ENCODE data around the gene OLFM2. TPM values are rescaled to one million over a fixed set of nuclear protein-coding genes. Genes with fewer than 3 reads are reported as not detected.

OLFM2 gene
- total RNA-seq, 1 donor from 2014 or later = 7.3 TPM

GRCh38 chr19:9911524-9912185 is 24.7 kb downstream of the OLFM2 start:
- Mint-ChIP-seq H3K4me3 (no peak overlapping the region), H3K27me3 (ENCODE audit: low read depth) (peaks cover 26% of the 10 kb centered on the region), H3K4me1 (peaks cover 5% of the 10 kb centered on the region), H3K27ac (ENCODE audit: unreplicated experiment) (no peak overlapping the region), H3K9me3 (no peaks in the 10 kb centered on the region), H3K36me3 (ENCODE audit: low read depth) (no peaks in the 10 kb centered on the region)
- DNase-seq (ENCODE audit: low read depth, low spot score) = no peak
- TF ChIP-seq CTCF (conservative IDR thresholded peaks at IDR 0.05) = no peak

- Mint-ChIP-seq H3K36me3 (ENCODE audit: low read depth) (no peaks in the 10 kb centered on the region), H3K9me3 (no peaks in the 10 kb centered on the region), H3K27ac (ENCODE audit: unreplicated experiment) (no peak overlapping the region), H3K4me1 (peaks cover 5% of the 10 kb centered on the region), H3K27me3 (ENCODE audit: low read depth) (peaks cover 22% of the 10 kb centered on the region), H3K4me3 (no peak overlapping the region)
- DNase-seq (ENCODE audit: low read depth, low spot score) = no peak
- TF ChIP-seq CTCF (conservative IDR thresholded peaks at IDR 0.05) = no peak
These were observed 25.7 kb downstream of the OLFM2 start for GRCh38 chr19:9910625-9911024.

- peaks cover 5% of the 10 kb centered on the region for H3K4me1 Mint-ChIP-seq
- H3K9me3 Mint-ChIP-seq = no peaks in the 10 kb centered on the region
- DNase-seq (ENCODE audit: low read depth, low spot score) = no peak
- H3K27me3 Mint-ChIP-seq (ENCODE audit: low read depth) = peaks cover 14% of the 10 kb centered on the region
- H3K4me3 Mint-ChIP-seq = no peak overlapping the region
- no peak overlapping the region for H3K27ac Mint-ChIP-seq (ENCODE audit: unreplicated experiment)
- TF ChIP-seq CTCF (conservative IDR thresholded peaks at IDR 0.05) = no peak
- no peaks in the 10 kb centered on the region for H3K36me3 Mint-ChIP-seq (ENCODE audit: low read depth)
These were observed 27.1 kb downstream of the OLFM2 start for GRCh38 chr19:9909251-9909650.

GRCh38 chr19:9906475-9907087 is 29.7 kb downstream of the OLFM2 start:
- Mint-ChIP-seq H3K4me1 (no peaks in the 10 kb centered on the region), H3K9me3 (no peaks in the 10 kb centered on the region), H3K27me3 (ENCODE audit: low read depth) (peaks cover 24% of the 10 kb centered on the region), H3K4me3 (no peak overlapping the region), H3K36me3 (ENCODE audit: low read depth) (no peaks in the 10 kb centered on the region), H3K27ac (ENCODE audit: unreplicated experiment) (no peak overlapping the region)
- TF ChIP-seq CTCF (conservative IDR thresholded peaks at IDR 0.05) = no peak
- no peak for DNase-seq (ENCODE audit: low read depth, low spot score)

GRCh38 chr19:9903336-9903735 is 33.0 kb downstream of the OLFM2 start:
- H3K36me3 Mint-ChIP-seq (ENCODE audit: low read depth) = no peaks in the 10 kb centered on the region
- no peaks in the 10 kb centered on the region for H3K4me1 Mint-ChIP-seq
- peaks cover 34% of the 10 kb centered on the region for H3K27me3 Mint-ChIP-seq (ENCODE audit: low read depth)
- H3K4me3 Mint-ChIP-seq = no peak overlapping the region
- H3K27ac Mint-ChIP-seq (ENCODE audit: unreplicated experiment) = no peak overlapping the region
- H3K9me3 Mint-ChIP-seq = no peaks in the 10 kb centered on the region
- DNase-seq (ENCODE audit: low read depth, low spot score) = no peak
- no peak for TF ChIP-seq CTCF (conservative IDR thresholded peaks at IDR 0.05)

All from neural crest cell (in vitro differentiated cells).